GM19043 (cell line): ENCODE data around the gene CYTH4.

Source experiments
- ATAC-seq: cut with Tn5 transposase; IDR thresholded peaks from one replicate; pipeline ENCODE4 v1.9.1; 2021; ENCODE audit warnings: low read depth; ENCODE audit not compliant: unreplicated experiment

CYTH4 gene

DNA sequence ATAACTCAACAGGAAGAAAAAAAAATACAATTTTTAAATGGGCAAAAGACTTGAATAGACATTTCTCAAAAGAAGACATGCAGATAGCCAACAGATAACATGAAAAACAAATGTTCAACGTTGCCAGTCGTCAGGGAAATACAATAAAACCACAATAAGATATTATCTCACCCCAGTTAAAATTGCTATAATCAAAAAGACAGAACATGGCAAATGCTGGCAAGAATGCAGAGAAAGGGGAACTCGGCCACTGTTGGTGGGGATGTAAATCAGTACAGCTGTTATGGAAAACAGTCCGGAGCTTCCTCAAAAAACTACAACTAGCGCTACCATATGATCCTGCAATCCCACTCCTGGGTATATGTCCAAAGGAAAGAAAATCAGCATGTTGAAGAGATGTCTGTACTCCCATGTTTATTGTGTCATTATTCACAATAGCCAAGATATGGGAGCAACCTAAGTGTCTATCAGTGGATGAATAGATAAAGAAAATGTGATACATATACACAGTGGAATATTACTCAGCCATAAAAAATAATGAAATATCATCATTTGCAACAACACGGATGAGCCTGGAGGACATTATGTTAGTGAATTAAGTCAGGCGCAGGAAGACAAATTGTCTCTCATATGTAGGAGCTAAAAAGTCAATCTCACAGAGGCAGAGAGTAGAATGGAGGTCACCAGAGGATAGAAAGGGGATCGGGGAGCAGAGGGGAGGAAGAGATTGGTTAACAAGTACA, 12.2 kb upstream of the CYTH4 start:
- ATAC-seq = no peak

DNA sequence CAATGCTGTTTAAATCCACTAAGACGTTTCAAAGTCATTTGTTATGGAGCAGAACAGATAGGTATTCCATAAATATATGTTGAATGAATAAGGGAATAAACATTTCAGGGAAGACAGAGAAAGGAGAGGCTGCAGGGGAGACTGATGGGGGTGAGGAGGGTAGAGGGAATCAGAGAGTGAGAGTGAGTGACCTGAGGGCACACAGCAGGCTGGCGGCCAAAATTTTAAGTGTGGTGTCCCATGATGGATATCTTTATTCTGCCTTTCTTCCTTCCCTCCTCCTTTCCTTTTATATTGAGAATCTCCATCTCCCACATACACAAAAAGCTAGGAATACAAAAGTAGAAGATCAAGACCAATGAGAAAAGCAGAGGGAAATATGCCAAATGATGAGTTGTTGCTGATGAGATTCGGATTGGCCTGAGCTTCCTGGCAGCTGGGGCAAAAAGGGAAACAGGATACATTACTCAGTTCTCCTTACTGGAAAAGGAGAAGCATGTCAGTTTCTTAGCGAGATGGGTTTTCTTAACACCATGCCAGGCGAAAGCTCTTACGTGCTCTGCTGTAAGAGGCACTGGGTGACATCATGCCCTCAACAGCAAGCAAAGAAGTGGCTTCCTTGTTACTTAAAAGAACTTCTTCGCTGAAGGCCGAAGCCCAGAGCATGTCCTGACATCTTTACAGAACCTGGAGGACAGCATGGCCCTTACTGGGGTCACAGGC, 11.2 kb upstream of the CYTH4 start:
- no peak for ATAC-seq

DNA sequence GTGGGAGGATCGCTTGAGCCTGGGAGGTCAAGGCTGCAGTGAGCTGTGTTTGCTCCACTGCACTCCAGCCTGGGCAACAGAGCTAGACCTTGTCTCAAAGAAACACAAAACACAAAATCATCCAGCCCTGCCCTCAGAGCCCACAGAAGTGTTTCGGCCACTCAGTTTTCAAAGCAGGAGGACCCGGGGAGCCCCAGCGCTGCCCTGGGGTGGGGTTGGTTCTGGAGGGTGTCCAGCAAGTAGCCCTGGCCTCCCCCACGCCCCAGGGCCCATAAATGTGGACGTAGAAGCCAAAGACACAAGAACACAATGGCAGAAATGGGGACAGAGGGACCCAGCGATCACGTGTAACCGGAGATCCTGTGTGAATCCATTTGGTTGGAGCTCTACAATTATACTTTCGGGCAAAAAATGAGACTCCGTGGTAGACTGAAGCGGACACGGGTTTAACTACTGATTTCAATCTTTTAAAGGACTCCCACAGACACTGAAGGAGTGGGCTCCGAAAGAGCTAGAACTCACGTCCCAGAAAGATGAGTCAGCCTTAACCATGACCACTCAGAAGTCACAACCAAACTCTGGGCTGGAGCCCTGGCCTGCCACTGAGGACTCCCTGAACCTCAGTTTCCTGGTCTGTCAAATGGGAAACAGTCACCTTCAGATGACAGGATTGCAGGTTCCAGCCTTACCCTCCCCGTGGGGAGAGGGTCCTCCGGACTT, 9.0 kb upstream of the CYTH4 start:
- no peak for ATAC-seq

DNA sequence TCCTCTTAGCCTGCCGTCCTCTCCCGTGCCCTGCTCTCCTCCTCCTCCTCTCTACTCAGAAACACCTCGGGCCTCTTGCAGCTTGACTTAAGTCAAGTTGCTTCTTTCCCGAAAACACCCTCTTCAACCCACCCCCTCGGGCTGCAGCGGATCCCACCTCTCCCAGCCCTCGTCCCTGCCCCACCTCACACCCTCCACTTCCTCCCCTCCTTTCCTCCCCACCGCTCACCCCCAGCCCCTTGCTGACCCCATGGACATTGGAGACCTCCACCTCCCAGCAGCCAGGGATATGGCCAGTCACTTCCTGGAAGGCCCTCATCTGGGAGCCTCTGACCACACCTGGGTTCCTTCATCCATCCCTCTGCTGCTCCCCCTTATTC, 8.5 kb upstream of the CYTH4 start:
- no peak for ATAC-seq

DNA sequence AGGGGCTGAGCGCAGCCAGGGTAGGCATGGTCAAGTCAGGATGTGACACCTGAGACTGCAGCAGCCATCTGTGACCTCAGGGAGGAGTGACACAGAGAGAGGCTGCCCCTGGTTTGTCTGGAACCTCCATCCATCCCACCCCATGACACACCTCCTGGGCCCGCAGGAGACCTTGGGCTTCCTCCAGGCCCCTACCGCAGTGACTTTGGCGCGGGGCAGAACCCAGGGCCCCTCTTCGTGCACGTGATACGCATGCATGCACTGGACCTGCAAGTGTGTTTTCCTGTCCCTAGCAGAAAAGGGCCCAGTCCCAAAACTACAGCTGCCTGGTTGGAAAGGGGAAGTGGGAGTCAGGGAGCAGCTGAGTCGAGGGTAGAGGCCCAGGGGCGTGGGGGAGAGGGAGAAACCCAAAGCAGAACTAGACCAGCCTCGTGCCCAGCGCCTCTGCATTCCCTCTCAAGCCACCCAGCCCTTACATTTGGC, 7.9 kb upstream of the CYTH4 start:
- ATAC-seq = no peak

DNA sequence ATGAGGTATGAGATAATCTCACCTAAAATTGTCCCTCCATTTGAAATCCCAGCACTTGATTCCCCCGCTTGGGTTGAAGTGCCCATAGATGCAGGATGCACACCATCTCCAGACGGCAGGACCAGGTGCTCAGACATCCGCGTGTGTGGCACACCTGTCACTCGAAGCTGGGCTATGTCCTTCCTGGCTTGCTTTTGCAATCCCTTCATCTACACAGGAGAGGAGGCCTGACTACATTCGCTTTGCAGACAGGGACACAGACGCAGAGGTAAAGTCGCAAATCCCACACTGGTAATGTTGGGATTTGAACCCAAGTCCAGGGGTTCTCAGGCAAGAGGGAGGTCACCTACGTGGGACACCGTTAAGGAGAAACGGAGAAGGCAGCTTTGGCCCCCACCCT, 7.2 kb upstream of the CYTH4 start:
- no peak for ATAC-seq

DNA sequence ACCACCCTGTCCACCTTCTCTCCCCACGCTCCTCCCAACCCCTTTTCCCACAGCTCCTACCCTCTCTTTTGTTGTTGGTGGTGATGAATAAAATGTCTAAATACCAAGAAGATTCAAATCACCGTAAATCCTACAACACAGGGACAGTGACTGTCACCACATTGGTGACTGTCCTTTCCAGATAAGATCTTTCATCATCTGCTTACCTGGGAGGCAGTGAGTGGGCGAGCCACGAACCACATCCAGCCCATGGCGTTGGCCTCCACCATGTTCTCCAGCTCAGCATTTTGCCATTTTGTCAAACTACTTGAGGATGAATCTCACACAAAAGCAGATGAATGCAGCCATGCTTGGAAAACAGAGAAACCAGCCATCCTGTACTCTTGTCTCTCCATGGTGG, 6.7 kb upstream of the CYTH4 start:
- no peak for ATAC-seq

DNA sequence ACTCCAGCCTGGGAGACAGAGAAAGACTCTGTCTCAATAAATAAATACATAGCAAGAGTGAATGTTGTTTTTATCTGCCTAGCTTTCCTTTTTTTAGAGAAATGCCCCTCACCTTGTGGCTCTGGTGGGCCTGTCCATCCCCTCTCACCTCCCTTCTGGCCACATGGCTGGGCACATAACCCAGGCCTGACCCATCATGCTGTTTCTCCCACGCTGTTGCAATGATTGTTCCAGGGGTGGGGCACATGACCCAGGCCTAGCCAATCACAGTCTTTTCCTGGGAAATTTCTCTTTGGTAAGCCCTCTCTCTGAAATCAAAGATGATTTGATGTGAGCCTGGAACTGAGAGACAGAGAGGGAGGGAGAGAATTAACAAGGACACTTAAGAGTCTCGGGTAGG, 5.5 kb upstream of the CYTH4 start:
- no peak for ATAC-seq

DNA sequence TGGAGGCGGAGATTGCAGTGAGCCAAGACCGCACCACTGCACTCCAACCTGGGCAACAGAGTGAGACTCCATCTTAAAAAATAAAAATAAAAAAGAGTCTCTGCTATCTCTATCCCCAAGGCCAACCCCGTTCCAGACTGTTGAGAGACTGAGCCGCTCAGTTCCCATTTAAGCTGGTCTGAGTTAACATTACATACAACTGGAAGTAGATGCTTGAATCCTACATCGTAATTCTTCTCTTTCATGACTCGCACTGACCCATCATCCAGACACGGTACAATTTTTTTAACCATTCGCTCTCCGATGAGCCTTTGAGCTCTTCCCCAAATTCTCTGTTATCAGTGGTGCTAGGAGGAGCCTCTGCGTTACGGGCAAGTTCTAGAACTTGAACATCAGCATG, 4.9 kb upstream of the CYTH4 start:
- ATAC-seq = no peak

DNA sequence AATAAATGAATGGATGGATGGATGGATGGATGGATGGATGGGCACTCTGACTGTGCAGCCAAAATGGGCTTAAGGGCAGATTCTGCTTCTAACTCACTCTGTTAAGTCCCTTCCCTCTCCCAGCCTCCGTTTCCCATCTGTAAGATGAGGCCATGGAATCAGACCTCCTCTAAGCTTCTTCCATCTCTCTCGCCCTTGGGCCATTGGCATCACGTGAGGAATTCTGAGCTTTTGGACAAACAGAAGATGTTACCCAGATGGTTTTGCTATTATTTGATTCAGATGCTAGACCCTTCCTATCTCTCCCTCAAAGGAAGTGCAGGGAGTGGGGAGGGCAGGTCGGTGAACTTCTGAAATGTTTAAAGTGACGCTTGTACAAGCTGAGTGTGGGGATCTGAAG, 4.0 kb upstream of the CYTH4 start:
- no peak for ATAC-seq

DNA sequence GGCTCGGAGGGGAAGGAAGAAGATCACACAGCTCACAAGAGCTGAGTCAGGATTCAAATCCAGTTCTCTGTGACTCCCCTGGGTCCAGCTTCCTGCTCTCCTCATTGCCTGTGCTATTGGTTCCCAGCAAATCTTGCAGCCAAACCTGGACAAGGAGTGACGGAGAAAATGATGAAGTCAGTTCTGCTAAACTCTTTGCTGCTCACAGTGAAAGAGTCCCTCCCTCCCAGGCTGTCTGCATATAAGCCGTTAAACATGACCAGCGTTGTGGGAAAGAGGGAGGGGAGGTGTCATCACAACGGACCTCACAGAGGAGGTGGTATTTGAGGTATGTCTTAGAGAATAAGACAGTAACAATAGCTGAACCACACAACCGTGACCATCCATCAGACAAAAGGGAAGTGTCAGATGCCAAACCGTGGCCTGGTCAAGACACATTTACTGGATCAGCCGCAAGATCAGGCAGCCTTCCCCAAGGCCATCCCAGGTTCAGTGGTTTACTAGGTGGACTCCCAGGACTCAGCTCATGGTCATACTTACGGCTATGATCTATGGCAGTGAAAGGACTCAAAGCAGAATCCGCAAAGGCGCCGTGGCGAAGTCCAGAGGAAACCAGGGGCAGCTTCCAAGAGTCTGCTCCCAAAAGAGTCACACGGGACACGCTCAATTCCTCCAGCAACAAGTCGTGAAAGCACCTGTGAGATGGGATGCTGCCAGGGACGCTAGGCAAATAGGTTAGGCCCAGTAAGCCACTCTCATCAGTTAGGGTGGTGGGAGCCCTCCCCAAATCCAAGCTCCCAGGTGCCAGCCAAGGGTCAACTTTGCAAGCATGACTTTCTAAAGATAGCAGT, 2.8 kb upstream of the CYTH4 start:
- ATAC-seq = no peak

DNA sequence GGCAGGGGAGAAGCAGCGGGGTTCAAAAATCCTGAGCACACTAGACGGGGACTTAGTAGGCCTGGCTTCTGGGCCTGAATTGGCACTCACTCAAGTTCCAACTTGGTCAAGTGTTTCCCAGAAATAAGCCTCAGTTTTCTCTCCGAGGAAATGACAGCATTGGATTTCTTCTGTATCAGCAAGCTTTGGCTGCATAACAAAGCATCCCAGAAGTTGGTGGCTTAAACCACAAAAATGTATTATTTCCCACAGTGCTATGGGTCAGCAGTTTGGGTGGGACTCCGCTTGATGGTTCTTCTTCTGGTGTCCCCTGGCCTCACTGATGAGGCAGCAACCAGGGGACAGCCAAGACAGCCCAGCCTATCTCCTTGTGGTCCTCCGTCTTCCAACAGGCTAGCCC, 1.6 kb upstream of the CYTH4 start:
- no peak for ATAC-seq

DNA sequence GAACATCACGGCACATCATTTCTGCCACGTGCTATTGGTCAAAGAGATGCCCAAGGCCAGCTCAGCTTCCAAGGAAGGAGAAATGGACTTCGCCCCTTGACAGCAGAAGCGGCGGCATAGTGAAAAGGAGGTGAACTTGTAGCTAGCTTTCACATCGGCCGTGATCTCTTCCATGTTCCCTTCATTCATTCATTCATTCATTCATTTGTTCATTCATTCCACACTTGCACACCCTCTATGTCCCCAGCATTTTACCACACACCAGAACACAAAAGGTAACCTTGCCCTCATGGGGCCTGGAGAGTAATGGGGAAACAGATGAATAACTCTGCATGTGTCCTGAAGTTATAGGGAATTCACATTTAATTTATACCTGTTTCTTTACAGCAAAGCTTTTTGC, 1.1 kb upstream of the CYTH4 start:
- no peak for ATAC-seq

DNA sequence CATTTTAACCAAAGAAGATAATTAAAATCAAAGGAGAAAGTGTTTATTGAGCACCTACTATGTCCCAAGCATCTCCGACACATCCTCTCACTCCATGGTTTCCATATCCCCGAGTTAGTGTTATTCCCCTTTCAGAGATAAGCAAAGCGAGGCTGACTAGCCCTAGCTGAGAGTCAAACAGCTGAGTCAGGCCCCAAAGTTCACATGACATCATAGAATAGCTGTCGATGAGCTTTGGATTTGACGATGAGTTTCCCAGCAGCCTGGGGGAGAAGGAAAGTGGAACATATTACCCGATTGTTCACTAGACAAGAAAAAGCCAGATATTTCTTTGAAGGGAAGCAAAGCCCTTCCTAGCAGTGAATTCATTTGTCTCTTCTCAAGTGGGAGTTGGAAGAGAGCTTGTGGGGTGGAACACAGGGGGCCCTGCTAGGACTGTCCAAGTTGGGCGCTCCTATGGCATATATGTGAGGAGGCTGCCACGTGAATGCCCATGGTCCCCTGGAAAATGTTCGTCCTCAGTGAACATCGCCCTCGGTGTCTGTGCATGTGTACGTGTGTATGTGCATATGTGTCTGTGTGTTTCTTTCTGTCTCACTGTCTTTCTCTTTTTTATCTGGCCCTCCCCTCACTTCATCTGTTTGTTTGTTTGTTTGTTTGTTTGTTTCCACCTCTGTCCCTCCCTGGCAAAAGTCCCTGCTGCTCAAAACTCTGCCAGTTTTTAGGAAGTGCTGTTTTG, 493 bp upstream of the CYTH4 start:
- no peak for ATAC-seq

DNA sequence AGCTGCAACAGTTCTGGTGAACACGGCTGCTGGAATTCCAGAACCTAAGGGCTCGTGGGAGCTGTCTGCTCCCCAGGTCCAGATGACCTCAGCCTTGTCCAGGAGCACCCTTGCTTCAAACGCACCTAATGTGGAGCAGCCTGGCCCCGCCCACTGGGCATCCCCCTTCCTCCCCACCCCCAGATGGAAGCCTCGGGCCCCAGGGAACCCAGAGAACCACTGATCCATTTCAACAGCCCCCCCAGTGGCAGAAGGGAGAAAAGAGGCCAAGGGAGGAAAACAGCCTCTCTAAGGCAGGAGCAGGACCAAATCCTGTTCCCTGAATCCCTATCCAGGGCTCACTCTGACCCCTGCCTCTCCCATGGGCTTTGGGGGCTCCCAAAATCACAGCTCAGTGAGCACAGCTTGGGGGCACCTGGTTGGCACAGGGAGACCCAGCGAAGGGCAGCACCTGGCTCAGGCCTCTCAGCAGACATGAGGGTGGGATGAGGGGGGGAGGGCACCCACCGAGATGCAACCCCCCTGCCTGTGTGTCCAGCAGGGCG, 1.2 kb downstream of the CYTH4 start:
- no peak for ATAC-seq

DNA sequence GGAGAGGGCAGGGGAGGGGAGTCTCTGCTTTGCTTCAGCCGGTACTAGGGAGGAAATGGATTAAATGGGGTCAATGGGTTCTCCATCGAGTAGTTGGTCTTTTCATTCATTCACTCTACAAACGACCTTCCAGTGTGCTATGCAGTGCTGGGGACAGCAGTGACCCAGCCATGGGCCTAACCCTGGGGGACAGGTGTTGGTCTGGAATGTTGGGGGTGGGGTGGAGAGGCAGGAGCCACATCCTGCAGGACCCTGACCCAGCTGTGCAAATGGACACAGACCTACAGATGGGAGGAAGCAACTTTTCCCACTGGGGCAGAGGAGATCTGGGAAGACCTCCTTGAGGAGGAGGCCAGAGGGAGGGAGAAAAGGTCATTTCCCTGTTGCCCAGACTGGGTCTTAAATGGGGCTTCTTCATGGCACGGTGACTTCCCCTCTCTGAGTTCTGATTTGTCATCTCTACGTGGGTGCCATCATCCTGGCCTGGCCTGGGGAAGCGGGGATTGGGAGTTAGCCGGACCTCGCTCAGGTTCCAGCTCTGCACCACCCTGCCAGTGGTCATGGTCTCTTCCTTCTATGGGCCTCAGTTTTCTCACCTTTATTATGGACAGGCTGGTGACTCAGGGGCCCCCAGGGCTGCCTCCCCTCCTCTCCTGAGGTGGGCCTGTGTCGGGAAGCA, 2.0 kb downstream of the CYTH4 start:
- no peak for ATAC-seq

DNA sequence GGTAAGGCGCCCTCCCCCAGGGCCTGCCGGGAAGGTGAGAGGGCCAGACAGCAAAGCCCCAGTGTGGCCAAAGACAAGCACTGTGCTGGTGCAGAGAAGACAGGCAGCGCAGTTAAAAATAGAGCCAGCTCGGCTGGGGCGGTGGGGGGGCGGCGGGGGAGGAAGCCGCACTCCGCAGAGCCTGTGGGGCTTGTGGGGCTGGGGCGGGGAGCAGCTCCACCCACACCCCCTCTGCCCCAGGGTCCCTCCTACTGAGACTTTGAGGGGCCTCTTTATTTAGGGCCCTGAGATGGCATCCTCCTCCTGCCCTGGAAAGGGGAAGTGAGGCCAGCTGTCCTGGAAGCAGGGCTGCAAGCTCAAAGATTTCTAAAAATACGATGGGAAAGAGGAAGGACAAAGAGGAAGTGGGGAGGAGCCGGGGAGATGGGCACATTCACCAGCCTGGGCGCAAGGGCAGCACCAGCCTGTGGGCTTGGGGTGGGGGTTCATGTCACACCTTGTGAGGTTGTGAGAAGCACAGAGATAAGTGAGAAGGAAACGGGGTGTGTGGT, 2.6 kb downstream of the CYTH4 start:
- ATAC-seq = no peak

DNA sequence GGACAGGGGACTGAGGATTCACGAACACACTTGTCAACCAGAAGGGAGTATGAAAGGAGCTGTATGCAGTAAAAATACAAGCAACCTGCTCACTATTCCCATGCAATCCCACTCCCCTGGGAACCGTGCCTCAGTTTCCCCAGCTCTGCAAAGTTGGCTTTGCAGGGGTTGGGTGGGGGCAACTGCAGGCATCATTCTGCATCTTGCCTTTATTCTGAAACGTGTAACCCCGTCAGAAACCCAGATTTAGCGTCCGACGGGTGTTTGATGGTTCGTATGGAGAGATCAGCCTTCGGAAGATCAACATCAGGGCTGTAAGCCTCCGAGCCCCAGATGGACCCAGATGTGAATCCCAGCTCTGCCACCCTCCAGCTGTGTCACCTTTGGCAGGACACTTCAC, 3.6 kb downstream of the CYTH4 start:
- ATAC-seq = no peak

DNA sequence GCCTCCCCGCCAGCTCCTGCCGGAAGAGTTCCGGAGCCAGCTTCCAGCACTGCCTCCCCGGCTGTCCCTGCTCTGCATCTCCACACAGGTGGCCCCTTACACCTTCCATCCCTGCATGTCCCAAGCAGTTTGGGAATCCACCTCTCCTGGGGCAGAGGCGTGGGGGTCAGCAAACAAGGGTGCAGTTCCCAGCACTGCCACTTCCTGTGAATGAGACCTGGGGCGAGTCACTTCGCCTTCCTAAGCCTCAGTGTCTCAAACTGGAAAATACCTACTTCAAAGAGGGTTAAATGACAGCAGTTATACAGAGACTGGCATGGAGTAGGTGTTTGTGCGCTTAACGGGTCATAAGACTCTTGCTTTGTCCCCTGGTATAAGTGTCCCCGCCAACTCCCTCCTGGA, 5.2 kb downstream of the CYTH4 start:
- no peak for ATAC-seq
